Measurements from ENCODE around the gene SLC6A1.

Gene SLC6A1

GRCh38 chr3:10970306-10970960 lies 22.1 kb upstream of the SLC6A1 start:
- DNase-seq (ENCODE audit: low read depth in 1 of 2, low spot score in 1 of 2): no peak

- DNase-seq (ENCODE audit: low read depth in 1 of 2, low spot score in 1 of 2): no peak
Observed at GRCh38 chr3:10972072-10972782, 20.3 kb upstream of the SLC6A1 start.

GRCh38 chr3:10973046-10973595 lies 19.4 kb upstream of the SLC6A1 start:
- no peak for DNase-seq (ENCODE audit: low read depth in 1 of 2, low spot score in 1 of 2)

GRCh38 chr3:10974131-10974530 lies 18.4 kb upstream of the SLC6A1 start:
- DNase-seq (ENCODE audit: low read depth in 1 of 2, low spot score in 1 of 2): no peak

- no peak for DNase-seq (ENCODE audit: low read depth in 1 of 2, low spot score in 1 of 2)
Observed at GRCh38 chr3:10974746-10975375, 17.7 kb upstream of the SLC6A1 start.

- no peak for DNase-seq (ENCODE audit: low read depth in 1 of 2, low spot score in 1 of 2)
Observed at GRCh38 chr3:10975695-10976234, 16.8 kb upstream of the SLC6A1 start.

- DNase-seq (ENCODE audit: low read depth in 1 of 2, low spot score in 1 of 2): no peak
Observed at GRCh38 chr3:10976770-10977169, 15.8 kb upstream of the SLC6A1 start.

GRCh38 chr3:10977892-10978510 lies 14.5 kb upstream of the SLC6A1 start:
- DNase-seq (ENCODE audit: low read depth in 1 of 2, low spot score in 1 of 2): no peak

GRCh38 chr3:10978956-10979355 lies 13.6 kb upstream of the SLC6A1 start:
- no peak for DNase-seq (ENCODE audit: low read depth in 1 of 2, low spot score in 1 of 2)

- no peak for DNase-seq (ENCODE audit: low read depth in 1 of 2, low spot score in 1 of 2)
Observed at GRCh38 chr3:10980312-10980711, 12.2 kb upstream of the SLC6A1 start.

GRCh38 chr3:10981031-10981430 lies 11.5 kb upstream of the SLC6A1 start:
- no peak for DNase-seq (ENCODE audit: low read depth in 1 of 2, low spot score in 1 of 2)

- DNase-seq (ENCODE audit: low read depth in 1 of 2, low spot score in 1 of 2): no peak
Observed at GRCh38 chr3:10981961-10982360, 10.6 kb upstream of the SLC6A1 start.

- no peak for DNase-seq (ENCODE audit: low read depth in 1 of 2, low spot score in 1 of 2)
Observed at GRCh38 chr3:10982782-10983181, 9.8 kb upstream of the SLC6A1 start.

- no peak for DNase-seq (ENCODE audit: low read depth in 1 of 2, low spot score in 1 of 2)
Observed at GRCh38 chr3:10983219-10983916, 9.2 kb upstream of the SLC6A1 start.

GRCh38 chr3:10984371-10984896 lies 8.1 kb upstream of the SLC6A1 start:
- no peak for DNase-seq (ENCODE audit: low read depth in 1 of 2, low spot score in 1 of 2)

- no peak for DNase-seq (ENCODE audit: low read depth in 1 of 2, low spot score in 1 of 2)
Observed at GRCh38 chr3:10985181-10985580, 7.4 kb upstream of the SLC6A1 start.

GRCh38 chr3:10986592-10986991 lies 6.0 kb upstream of the SLC6A1 start:
- DNase-seq (ENCODE audit: low read depth in 1 of 2, low spot score in 1 of 2): no peak

- no peak for DNase-seq (ENCODE audit: low read depth in 1 of 2, low spot score in 1 of 2)
Observed at GRCh38 chr3:10988001-10988665, 4.4 kb upstream of the SLC6A1 start.

GRCh38 chr3:10988991-10989484 lies 3.5 kb upstream of the SLC6A1 start:
- DNase-seq (ENCODE audit: low read depth in 1 of 2, low spot score in 1 of 2): no peak
